ENCODE data around the gene BMPER.

BMPER gene

DNA sequence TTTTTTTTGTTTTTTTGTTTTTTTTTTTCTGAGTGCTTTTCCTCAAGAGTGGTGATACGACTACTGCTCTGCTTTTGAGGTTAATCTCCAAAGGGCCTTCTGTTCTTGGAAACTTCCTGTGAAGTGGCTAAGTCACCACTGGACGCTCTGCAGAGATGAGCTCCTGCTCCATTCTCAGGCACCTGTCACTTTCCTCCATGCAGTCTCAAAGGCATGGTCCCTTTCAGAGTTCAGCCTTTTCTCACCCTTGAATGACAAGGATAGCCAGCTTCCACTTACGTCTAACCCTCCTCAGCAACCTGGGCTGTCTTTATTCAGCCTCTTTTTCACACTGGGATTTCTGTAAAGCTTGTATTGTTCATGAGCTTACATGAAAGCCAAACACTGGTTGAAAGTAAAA is 65.8 kb downstream of the BMPER start:
- FAIRE-seq, result no peak

DNA sequence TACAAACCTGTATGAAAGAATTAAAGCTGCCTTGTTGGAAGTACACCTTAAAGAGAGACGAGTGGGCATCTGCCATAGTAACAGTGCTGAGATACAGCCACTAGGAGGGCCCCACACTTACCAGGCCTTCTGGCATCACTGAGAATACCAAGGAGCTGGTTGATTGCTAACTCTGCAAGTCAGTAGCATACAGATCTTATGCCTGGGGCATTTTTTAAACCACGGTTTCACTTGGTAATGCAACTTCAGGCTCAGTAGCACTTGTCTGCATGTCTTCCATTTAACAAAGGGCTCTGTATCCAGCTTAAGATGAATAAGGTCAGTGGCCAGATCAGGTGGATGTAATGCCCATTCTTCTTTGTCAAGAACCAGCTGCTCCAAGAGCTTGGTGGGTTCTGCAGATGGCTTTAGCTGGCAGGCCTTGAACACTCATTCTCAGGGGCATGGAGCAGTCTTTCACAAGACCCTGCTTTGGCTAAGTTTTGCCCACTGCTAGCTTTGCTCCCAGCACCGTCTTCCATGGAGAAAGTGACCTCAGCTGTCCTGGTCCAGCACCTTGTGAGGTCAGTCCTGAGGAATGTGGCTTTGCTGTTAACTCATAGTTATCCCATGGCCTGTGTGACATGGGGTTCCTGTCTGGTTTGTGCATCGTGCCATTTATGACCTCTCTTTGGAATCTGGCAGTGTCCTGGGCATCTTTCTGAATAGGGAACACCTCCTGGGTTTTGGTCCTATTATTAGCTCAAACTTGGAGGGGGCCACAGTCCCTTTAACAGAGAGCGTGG is 68.1 kb downstream of the BMPER start:
- FAIRE-seq, result no peak

DNA sequence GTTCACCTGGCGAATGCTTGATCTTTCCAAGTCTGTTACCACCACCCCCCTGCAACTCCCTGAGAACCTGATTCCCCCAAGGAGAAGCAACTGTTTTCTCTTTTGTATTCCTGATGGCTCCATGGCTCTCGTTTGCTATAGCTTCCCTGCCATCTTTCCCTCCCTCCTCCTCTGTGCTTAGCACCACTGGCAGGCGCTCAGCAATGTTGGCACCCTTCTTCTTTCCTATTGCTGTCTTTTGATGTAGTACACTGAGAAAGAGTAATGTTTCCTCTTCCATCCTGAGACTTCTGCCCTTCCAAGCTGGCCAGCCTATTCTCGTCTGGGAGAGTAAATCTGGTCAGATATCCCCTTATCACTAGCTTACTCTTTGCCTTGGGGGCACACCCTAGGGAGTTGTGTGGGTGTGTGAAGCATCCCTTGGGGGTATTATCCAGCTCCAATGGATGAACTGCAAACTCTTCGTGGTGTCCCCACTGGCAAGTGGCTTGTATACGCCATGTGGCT is 74.0 kb downstream of the BMPER start:
- FAIRE-seq, result no peak

DNA sequence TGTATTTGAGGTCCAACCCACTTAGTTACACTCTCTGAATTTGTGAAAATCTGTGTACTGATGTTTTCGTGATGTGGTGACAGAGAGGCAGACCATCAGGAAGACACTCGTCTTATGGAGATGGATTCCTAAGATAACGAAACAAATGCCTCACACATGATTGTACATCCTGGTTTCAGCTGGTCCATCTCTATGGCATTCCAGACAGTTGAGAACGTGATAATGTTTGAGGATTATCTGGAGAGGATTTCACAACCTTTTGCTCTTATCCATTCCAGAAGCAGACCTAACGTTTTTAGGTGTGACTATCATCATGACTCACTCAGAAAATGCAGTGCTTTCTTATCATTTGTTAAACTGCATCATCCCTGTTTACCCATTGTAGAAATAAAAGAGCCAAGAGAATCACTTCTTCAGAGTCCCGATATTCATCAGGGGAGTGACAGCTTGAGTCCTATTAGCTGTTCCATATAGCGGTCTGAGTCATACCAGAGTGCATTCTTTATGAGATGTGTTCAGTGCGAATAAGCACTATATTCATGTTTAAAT is 74.5 kb downstream of the BMPER start:
- FAIRE-seq, result no peak

DNA sequence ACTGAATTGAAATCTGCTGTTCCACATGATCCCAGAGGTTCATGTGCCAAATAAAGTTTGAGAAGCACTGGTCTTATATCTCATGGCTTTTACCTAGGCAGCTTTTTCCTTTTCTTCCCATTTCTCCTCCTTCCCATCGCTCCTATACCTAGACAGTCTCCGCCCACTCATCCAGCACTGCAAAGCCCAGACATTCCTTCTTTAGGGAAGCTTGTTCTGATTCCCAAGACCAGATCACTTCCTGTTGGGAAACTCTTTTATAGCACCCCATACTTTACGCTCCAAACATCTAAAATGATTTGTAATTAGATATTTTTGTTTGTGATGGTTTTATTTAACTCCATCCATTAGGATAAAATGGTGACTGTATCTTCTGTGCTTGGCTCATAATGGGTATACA is 75.9 kb downstream of the BMPER start:
- no peak for FAIRE-seq

DNA sequence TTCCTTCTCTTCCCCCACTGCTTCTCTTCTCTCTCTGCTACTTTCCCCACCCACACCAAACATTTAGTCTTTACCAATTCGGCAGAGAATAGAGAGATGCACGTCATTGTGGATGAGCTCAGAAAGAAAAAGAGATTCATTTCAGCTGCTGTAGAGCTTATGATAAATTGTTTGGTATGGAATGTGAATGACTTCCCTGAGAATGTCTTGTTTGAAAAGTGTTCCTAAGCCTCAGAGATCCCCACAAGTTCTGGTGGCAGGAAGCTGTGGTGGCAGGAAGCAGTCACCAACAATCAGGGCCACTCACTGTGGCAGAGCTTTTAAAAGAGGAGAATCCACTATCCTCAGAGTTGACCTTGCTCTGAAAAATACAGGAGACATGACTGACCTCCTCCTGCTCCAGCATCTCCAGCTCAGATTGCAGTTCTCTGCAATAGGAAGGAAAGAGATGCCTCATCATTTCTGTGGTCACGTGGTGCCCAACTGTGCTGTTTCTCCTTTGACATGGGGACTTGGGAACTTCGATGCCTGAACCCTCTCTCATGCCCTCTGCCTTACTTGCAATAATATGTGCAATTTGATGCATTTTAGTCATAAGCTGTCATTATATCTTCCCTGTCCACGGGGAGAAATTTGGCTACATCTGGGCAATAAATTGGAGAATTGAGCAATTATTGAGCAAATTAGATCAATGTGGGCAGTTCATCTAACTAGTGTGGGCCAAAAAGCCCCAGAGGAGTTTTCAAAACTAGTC is 76.5 kb downstream of the BMPER start:
- FAIRE-seq, result no peak

DNA sequence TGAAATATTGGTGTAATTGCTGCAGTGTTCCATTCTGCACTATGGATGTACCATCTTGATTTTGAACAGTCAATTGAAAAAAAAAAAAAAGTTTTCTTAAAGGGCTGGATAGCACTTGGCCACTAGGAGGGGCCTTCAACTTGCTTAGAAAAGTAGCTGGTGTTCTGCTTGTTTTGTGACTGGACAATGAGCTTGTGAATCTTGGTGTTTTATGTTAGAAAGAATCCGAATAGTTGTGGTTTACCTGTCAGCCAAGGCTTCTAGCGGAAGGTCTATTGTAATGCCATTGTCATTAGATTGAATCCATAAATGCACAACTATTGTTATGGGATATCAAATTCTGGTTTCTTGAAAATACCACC is 77.1 kb downstream of the BMPER start:
- no peak for FAIRE-seq

DNA sequence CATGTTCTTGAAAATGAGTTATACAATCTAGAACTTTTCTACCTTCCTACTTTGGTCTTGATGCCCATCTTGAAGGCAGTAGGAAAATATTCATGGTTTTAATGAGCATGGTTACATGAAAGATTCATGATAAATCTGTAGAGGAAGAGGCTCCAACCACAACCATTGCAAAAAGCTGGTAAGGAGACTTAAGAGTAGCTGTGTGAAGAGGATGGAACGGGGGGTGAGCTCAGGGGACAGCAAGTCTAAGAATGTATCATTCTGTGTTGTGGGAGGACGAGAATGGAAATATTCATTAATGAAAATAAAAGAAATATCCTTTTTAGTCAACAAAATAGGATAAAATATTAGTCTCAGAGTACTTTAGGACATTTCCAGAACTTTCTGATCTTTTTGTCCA is 81.1 kb downstream of the BMPER start:
- no peak for FAIRE-seq

DNA sequence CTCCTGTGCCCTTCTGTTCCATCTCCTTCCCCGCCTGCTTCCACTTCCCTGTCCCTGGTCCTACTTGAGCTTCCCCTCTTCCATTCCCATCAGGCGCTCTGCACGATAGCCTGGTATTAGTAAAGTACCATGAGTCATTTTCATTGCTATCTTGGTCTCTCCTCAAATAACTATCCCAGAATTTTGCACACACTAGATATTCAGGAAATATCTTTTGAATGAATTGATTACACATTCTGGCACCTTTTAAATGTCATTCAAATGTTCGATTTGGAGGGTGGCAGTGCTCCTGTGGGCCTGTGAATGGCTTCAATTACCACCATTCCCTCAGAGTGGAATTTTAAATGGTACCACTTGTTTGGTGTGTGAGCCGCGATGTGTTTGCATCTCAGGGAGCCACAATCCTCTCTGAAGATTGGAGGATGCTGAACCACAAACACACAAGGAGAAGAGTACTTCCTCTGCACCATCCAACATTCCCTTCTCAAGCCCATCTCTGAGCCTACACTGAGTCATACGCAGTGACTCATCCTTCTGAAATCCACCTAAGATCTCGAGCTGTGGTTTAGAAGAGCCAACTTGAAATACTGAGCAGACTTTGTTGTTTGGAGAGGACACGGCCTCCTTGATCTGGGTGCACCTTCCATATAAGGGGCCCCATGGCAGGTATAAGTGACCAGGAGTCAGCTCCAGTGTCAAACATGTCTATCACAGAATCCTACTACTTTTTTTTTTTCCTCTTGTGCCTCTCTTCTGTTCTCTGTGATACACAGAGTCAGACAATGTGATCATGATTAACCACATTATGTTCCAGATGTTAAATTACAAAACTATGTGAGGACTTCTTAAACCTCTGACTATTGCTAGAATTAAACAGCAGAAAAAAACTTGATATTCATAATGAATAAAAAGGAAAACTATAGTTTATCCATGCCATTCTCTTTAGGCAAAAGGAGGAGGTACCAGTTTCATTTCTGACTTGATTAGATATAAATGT is 81.9 kb downstream of the BMPER start:
- no peak for FAIRE-seq

DNA sequence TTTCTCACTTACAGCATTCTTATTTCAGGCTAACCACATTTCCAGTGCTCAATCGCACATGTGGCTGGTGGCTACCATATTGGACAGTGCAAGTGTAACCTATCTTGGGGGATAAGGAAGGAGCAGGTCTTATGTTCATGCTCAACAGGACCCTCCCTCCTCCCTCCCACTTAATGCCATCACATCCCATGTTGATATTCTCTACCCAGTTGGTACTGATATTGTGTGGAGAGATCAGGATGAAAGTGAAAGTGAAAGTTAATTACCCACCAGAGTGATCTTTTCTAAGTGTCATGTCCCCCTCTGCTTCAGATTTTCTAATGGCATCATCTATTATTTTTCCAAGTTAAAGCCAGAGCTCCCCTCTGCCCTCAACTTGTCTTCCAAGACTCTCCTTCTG is 91.6 kb downstream of the BMPER start:
- FAIRE-seq, result no peak

DNA sequence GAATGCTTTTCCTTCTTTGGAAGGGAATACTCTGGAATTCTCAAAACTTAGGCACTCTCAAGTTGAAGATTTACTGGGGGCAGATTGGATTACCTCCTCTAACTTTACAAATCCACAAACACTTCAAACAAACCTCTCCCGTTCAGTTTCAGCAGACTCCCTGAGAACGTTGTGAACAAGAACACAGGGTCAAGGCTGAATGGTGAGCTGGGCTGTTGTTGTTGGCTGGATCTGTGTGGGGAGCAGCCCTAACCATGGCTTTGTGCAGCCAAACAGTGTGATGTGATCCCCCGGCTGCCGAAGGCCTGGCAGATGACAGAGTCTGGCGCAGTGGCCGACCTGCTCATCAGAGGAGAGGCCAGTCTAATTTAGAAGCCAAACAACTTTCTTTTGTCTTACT is 93.1 kb downstream of the BMPER start:
- FAIRE-seq, result no peak

DNA sequence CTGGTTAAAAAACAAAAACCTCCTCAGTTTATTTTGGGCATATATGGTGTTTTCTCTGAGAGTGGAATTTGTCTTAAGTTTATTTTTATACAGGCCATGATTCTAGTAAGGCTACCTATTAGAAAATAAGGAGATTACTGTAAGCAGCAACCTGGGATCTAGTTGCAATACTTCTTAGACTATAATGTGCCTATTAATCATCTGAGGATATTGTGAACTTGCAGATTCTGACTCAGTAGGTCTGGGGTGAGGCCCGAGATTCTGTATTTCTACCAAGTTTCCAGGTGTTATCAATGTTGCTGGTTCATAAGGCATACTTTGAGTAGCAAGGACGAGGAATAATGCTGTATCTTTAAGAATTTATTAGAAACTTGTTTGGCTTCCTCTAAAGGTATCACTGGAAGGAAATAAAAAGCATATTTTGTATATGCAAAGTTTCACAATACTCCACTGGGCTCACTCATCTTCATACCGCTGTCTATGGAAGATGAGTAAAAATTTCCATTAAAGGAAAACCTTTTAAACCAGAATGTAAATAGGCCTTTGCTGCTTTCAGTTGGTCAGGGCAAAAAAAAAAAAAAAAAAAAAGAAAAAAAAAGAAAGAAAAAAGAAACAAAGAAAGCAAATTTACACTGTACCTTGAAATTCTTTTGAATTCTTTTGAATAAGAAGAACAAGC is 105.8 kb downstream of the BMPER start:
- FAIRE-seq, result no peak

DNA sequence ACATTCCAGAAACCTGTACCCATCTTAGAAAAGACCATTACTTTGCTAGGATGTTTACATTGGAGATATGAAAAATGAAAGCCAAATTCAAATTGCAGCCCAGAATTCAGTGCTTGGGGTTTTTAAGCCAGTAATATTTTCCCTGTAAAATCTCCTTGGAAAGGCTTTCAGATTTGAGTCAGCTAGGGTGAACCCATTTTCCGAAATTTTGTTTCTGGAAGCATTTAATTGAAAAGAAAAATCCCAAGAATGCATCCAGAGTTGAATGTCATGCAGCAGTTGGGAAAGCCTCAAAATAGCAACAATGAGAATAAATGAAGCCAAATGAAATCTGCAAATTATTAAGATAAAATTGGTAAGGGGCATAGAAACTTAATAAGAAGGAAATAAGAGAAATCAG is 106.4 kb downstream of the BMPER start:
- FAIRE-seq, result no peak

DNA sequence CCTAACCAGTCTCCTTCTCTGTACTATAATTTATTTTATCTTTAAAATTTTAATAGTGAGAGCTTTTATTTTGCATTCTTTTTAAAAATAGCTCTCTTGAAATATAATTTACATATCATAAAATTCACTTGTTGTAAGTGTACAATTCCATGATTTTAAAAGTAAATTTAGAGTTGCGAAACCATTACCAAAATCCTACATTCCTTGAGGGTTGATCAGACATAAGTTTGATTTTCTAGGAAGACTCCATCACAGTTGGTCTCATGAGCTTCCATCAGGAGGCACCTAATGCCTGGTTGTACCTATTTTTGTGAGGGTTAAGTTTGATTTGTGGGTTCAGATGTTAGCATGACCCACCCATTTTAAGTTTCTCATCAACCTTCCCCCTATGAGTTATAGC is 108.1 kb downstream of the BMPER start:
- no peak for FAIRE-seq

DNA sequence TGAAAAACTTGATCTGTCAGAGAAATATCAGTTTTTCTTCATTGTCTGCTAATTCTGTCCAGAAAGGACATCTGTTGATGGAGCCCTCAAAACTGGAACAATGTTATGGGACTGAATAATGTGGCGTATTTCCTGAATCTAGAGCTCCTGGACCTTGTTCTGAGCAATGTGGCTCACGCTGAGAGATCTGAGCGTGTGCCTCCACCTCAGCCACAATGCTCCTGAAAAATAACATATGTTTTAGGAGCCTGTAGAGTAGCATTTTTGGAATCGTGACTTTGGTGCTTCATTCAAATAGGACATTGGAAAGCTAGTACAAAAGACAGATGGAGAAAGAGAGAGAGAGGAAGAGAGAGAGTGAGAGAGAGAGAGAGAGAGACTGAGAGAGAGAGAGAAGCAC is 110.3 kb downstream of the BMPER start:
- no peak for FAIRE-seq

DNA sequence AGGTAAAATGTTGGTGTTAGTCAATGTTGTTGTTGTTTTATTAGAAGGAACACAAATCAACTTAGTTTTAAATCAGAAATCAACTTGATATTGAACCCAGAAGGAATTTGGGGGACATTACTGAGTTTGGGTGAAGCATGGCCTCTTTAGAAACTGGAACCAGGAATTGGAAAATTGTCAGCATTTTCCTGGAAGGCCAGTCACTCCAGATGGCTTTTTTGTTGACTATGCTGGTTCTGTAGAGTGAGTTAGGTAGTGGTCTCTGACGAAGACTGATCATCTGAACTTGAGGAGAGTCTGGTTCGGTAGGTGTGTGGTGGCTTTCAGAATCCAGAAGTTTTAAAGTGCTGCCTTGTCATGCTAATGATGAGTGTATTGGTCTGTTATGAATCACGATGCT is 111.5 kb downstream of the BMPER start:
- FAIRE-seq, result no peak

DNA sequence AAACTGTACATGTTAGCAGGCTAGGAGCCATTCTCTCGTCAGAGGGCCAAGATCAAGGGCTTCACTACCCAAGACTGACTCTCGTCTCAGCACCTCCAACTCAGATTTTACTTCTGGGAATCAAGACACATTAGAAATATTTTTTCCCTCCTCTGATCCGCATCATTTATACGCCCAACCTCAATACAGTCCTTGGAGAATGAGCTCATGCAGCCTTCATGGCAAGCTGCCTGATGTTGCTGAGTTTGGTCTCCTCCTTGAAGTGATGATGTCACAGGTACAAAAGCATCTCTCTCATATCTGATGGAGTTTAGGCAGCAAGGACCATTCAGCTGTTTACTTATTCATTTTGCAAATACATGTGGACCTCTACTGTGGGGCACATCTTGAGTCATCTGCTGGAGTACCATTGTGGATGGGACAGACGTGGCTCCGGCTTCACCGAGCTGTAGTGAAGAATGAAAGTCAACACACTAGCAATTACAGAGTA is 114.0 kb downstream of the BMPER start:
- no peak for FAIRE-seq

DNA sequence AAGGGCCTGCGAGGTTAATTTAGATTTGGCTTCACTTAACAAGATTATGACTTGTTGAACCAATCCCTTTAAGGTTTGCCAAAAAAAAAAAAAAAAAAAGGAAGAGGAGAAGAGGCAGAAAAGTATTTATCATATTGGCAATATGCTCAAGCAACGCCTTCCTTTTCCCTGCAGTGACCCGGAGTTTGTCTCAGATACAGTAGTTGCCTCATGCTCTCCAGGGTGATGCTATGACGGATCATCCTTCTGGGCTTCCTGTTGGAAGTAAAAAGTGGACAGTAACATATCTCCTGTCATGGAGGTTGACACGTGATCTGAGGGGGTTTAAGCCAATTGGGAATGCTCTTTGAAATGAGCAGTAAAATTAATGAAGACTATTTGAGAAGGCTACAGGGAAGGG is 117.3 kb downstream of the BMPER start:
- no peak for FAIRE-seq

DNA sequence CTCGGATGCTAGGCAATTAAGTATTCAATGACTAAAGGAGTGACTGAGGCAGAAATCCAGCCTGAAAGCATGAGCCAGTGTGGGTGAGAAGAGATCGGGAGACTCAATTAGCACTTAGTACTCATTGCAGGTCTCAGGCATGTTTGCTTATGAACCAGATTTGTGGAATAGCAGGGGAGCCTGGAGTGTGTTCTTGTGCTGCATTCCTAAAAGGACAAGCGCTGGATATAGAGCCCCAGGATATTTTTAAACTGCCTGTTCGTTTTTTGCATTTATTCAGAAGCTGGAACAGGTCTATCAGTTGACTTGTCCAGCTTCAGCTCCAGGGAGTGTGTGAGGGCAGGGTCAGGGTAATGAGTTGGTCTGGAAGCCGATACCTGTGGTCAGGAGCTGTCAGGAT is 120.3 kb downstream of the BMPER start:
- no peak for FAIRE-seq

DNA sequence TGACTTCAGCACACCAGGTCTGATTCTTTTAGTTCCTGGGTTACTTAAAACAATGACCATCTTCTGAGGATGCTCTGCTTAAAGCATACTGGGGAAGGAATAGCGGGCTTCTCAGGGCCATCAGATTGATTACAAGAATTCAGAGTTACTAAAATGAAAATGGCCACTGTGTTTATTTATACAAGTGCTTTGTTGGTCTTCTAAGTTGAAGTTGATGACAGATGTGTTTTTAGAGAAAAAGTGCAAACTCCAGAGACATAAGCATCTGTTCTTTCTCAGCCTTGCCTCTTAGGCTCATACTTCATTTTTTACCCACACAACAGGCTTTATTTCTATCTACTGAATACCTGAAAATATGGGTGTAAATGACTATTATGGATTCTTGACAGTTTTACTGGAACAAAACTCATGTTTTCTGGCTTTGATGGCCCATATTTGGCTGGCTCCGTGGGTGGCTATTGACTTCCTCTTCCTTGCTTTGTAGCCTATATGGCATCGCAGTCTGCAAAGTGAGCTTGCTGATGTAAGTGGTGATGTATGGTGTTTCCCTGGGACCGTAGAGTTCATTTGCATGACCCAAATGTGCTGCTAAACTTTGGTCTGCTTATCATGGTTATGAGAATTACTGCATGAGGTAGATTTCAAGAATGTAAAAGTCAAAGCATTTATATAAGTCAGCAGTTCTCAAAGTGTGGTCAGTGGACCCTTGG is 121.3 kb downstream of the BMPER start:
- FAIRE-seq, result no peak

DNA sequence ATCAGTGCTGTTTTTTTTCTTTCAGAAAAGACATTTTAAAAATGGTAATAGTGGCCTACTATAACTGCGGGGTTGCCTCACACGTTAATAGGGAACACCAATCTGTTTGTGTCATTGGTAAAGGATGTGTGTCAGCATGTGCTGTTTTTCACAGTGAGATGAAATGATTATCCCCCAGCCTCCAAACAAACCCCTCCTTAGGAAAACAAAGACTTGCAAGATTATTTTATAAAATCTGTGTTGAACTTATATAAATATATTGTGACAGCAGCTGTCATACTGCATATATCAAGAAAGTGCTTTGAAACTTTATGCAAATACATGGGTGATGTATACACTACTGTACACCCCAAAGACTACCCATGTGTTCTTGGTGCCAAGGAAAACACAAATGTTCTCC is 125.8 kb downstream of the BMPER start:
- no peak for FAIRE-seq

DNA sequence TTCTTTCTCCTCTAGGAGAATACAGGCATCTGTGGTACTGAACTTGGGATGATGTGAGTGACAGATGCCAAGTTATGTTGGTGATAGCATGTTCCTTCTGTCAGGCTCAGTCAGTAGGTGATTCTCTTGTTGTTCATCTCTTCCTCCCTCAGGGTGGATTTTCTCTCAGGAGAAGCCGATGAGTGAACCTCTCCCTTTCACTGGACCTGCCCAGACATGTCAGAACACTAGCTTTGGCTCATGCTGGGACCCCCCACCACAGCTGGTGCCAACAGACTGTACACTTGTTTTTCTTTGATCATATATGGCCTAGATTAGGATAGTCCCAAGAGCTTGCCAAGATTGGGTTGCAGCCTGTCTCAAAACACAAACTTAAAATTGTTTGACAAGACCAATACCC is 129.4 kb downstream of the BMPER start:
- no peak for FAIRE-seq

Measured in G401.6 (cell line).